HepG2 (cell line): ENCODE measurements around the gene ZMYND19. TPM values are rescaled to one million over a fixed set of nuclear protein-coding genes. Genes with fewer than 3 reads are reported as not detected.

Experiments
- ATAC-seq: fragments of 200-7000 bp; cut with Tn5 transposase; 3 replicates; pipeline ENCODE4 v1.9.1; 2020; ENCODE audit warnings: mild to moderate bottlenecking, moderate library complexity
- BruUV-seq: library from RNA; stranded (reverse); fragments of 400-500 nt; replicated peaks from 2 replicates; lab custom pipeline; 2021; lab: Mats Ljungman, UMichigan
- CTCF ChIA-PET: fragments of 300-600 bp; formaldehyde crosslinking; extraction: SDS; loops from one replicate; lab custom pipeline; 2021; ENCODE audit warnings: low total read pairs, inconsistent platforms, low intra/inter-chr PET ratio; lab: Yijun Ruan, JAX
- POLR2A ChIA-PET: fragments of 350-600 bp; sonication (Branson Sonifier 250); formaldehyde crosslinking; loops from one replicate; lab custom pipeline; 2020; ENCODE audit warnings: antibody characterized with exemption, inconsistent platforms; lab: Yijun Ruan, JAX
- DNase-seq: peaks from one replicate; pipeline ENCODE4 v3.0.0-alpha.2; 2015; ENCODE audit warnings: low spot score
- FAIRE-seq: peaks from 3 replicates; lab custom pipeline; 2011; peaks lifted over from hg19 to GRCh38; lab: Jason Lieb, UNC
- H2AFZ ChIP-seq: one replicate; pipeline ENCODE4 v1.6.1; 2011; ENCODE audit warnings: low read length, inconsistent platforms
- H3K27ac ChIP-seq: fragments of 300-600 bp; 3 replicates; pipeline ENCODE4 v1.8.0; 2011; ENCODE audit warnings: mixed run types, mild to moderate bottlenecking, mixed read lengths, low read length, inconsistent platforms; ENCODE audit not compliant: insufficient read depth; ENCODE audit errors: extremely low read length
- H3K27me3 ChIP-seq, 2 experiments: fragments of 200-600 bp in 1 of 2; 2 replicates in 1 of 2; 3 replicates in 1 of 2; pipeline versions ENCODE4 v1.6.0 to v1.8.0; 2011; ENCODE audit warnings: low read length in 2 of 2, mild to moderate bottlenecking in 2 of 2, moderate library complexity in 2 of 2, inconsistent platforms in 1 of 2; ENCODE audit not compliant: insufficient read depth in 2 of 2, control insufficient read depth in 1 of 2
- H3K36me3 ChIP-seq, 2 experiments: fragments of 200-600 bp in 1 of 2; replicated peaks in 1 of 2; 2 replicates in 1 of 2; 3 replicates in 1 of 2; pipeline versions ENCODE4 v1.5.1 to v1.8.0; 2011; ENCODE audit warnings: low read length in 2 of 2, inconsistent platforms in 1 of 2; ENCODE audit not compliant: insufficient read depth in 2 of 2, control insufficient read depth in 1 of 2
- H3K4me1 ChIP-seq: 2 replicates; pipeline ENCODE4 v1.5.1; 2012; ENCODE audit warnings: low read length, inconsistent platforms; ENCODE audit not compliant: insufficient read depth
- H3K4me2 ChIP-seq: 2 replicates; pipeline ENCODE4 v1.6.0; 2011; ENCODE audit warnings: low read depth, low read length, inconsistent platforms
- H3K4me3 ChIP-seq, 3 experiments: fragments of 200-600 bp in 1 of 3; sonication (generic), shearing (Covaris generic) in 1 of 3; replicated peaks in 1 of 3; 2 replicates each; pipeline ENCODE4 v1.5.1; 2011 to 2016; ENCODE audit warnings: low read length in 3 of 3, inconsistent platforms in 2 of 3, low read depth in 2 of 3, mild to moderate bottlenecking in 2 of 3, control low read depth in 1 of 3, mixed read lengths in 1 of 3; ENCODE audit not compliant: insufficient read depth in 1 of 3
- H3K79me2 ChIP-seq: one replicate; pipeline ENCODE4 v1.6.1; 2011; ENCODE audit warnings: low read length, inconsistent platforms; ENCODE audit not compliant: insufficient read depth
- H3K9ac ChIP-seq: 2 replicates; pipeline ENCODE4 v1.6.0; 2011; ENCODE audit warnings: mild to moderate bottlenecking, low read depth, low read length, inconsistent platforms; ENCODE audit not compliant: insufficient read depth
- H3K9me3 ChIP-seq: 2 replicates; pipeline ENCODE4 v1.5.1; 2012; ENCODE audit warnings: mild to moderate bottlenecking, low read length
- H4K20me1 ChIP-seq: 2 replicates; pipeline ENCODE4 v1.6.0; 2011; ENCODE audit warnings: inconsistent platforms, mild to moderate bottlenecking, low read length, moderate library complexity; ENCODE audit not compliant: insufficient read depth
- ATF4 ChIP-seq, 2 experiments: fragments of 450-650 bp in 1 of 2; sonication (generic) in 1 of 2; formaldehyde crosslinking; IDR thresholded peaks; 2 replicates each; pipeline versions ENCODE4 v1.5.0 to v1.8.0; 2020 to 2022; ENCODE audit warnings: mild to moderate bottlenecking in 1 of 2, missing genetic modification reagents in 1 of 2
- CEBPB ChIP-seq: IDR thresholded peaks from 2 replicates; pipeline ENCODE4 v1.6.1; 2011; ENCODE audit warnings: low read depth, low read length, improper control_type of control experiment, borderline replicate concordance
- CEBPG ChIP-seq: IDR thresholded peaks from 2 replicates; pipeline ENCODE4 v1.6.1; 2016
- SAFB2 ChIP-seq: sonication (generic); formaldehyde crosslinking; IDR thresholded peaks from 2 replicates; pipeline ENCODE4 v1.5.1; 2020; ENCODE audit warnings: missing genetic modification reagents, low read depth, mild to moderate bottlenecking, borderline replicate concordance
- SP5 ChIP-seq: IDR thresholded peaks from 2 replicates; pipeline ENCODE4 v1.6.1; 2016; ENCODE audit warnings: low read depth, borderline replicate concordance
- ZFY ChIP-seq: sonication (generic); formaldehyde crosslinking; IDR thresholded peaks from 2 replicates; pipeline ENCODE4 v1.4.0; 2020; ENCODE audit warnings: missing genetic modification reagents
- ZNF235 ChIP-seq: sonication (generic); formaldehyde crosslinking; IDR thresholded peaks from 2 replicates; pipeline ENCODE4 v1.8.1; 2023; ENCODE audit warnings: mild to moderate bottlenecking, missing genetic modification reagents, borderline replicate concordance
- ZNF317 ChIP-seq: sonication (generic); formaldehyde crosslinking; IDR thresholded peaks from 2 replicates; pipeline ENCODE4 v1.5.0; 2020; ENCODE audit warnings: mild to moderate bottlenecking, missing genetic modification reagents
- WGBS: methylation state at CpG from one replicate; pipeline ENCODE4 v1.1.6; 2017; ENCODE audit warnings: low lambda C conversion rate; 5-methylcytosine and 5-hydroxymethylcytosine counted together
- in situ Hi-C: cut with HindIII; loops from 2 replicates; pipeline ENCODE4 v1.10.0; 2017; ENCODE audit warnings: low pct_unique_long_range_greater_than_20kb; ENCODE audit not compliant: extremely low pct_ligation_motif_present
- intact Hi-C: fragments of 100-400 bp; cut with micrococcal nuclease; formaldehyde crosslinking; loops from one replicate; pipeline ENCODE4 v1.10.0; 2022; ENCODE audit not compliant: unreplicated experiment
- polyA plus RNA-seq, 8 experiments: library from polyadenylated mRNA; depleted of rRNA in 3 of 8; stranded (reverse) in 7 of 8; unstranded in 1 of 8; fragments of >200 nt; fragmentation: Illumina TruSeq in 4 of 8; extraction: Trizol in 4 of 8; gene quantifications; 2 replicates each; pipeline versions ENCODE4 v1.2.1 to v1.2.3, GENCODE V29; 2011 to 2016; ENCODE audit warnings: low read depth in 4 of 8, missing spikeins in 1 of 8, mixed read lengths in 1 of 8; ENCODE audit not compliant: insufficient read depth in 1 of 8
- total RNA-seq, 5 experiments: library from RNA; depleted of rRNA; stranded (reverse); fragments of >200 nt; fragmentation: Illumina TruSeq; extraction: Trizol; gene quantifications; 2 replicates each; pipeline ENCODE4 v1.2.3, GENCODE V29; 2016; ENCODE audit warnings: low read depth in 1 of 5
- TF ChIP-seq, protein P1 (sequence below): sonication (generic); formaldehyde crosslinking; IDR thresholded peaks from 2 replicates; pipeline ENCODE4 v1.4.0; 2020; ENCODE audit warnings: missing genetic modification reagents, mild to moderate bottlenecking, borderline replicate concordance
- TF ChIP-seq, protein P2 (sequence below): IDR thresholded peaks from 2 replicates; pipeline ENCODE4 v1.6.1; 2018; ENCODE audit warnings: missing genetic modification reagents

The ZMYND19 gene
- total and polyA plus RNA-seq, 2 of the 13 experiments (the other 11 are each of a cell fraction or from before 2014, with no cell fraction given), result 21.3 to 38.7 TPM

GRCh38 chr9:137547687-137548543 lies 42.4 kb downstream of the ZMYND19 start:
- H4K20me1 ChIP-seq, result peaks cover 4% of the 10 kb centered on the region; the same call in 1 of the 2 replicates
- H3K27ac ChIP-seq, result no peak overlapping the region
- no peak for DNase-seq
- intact Hi-C loops (no loop called here), in situ Hi-C loops (no loop called here)
- peaks cover 10% of the 10 kb centered on the region; the same call in 1 of the 2 replicates for H3K9me3 ChIP-seq
- 81% methylated on average over 18 of the region's 23 CpGs for WGBS
- no peak for TF ChIP-seq SP5 (CRISPR knock-in tag)
- TF ChIP-seq CEBPG (CRISPR knock-in tag), result 0 out of 2 replicates have a peak, but pooled peaks have one; percentile 11
- TF ChIP-seq ZNF317 (CRISPR knock-in tag), result no peak
- TF ChIP-seq, protein P1, sequence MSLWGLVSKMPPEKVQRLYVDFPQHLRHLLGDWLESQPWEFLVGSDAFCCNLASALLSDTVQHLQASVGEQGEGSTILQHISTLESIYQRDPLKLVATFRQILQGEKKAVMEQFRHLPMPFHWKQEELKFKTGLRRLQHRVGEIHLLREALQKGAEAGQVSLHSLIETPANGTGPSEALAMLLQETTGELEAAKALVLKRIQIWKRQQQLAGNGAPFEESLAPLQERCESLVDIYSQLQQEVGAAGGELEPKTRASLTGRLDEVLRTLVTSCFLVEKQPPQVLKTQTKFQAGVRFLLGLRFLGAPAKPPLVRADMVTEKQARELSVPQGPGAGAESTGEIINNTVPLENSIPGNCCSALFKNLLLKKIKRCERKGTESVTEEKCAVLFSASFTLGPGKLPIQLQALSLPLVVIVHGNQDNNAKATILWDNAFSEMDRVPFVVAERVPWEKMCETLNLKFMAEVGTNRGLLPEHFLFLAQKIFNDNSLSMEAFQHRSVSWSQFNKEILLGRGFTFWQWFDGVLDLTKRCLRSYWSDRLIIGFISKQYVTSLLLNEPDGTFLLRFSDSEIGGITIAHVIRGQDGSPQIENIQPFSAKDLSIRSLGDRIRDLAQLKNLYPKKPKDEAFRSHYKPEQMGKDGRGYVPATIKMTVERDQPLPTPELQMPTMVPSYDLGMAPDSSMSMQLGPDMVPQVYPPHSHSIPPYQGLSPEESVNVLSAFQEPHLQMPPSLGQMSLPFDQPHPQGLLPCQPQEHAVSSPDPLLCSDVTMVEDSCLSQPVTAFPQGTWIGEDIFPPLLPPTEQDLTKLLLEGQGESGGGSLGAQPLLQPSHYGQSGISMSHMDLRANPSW (CRISPR knock-in tag), result no peak
- TF ChIP-seq ZFY (CRISPR knock-in tag), result no peak
- TF ChIP-seq, protein P2, sequence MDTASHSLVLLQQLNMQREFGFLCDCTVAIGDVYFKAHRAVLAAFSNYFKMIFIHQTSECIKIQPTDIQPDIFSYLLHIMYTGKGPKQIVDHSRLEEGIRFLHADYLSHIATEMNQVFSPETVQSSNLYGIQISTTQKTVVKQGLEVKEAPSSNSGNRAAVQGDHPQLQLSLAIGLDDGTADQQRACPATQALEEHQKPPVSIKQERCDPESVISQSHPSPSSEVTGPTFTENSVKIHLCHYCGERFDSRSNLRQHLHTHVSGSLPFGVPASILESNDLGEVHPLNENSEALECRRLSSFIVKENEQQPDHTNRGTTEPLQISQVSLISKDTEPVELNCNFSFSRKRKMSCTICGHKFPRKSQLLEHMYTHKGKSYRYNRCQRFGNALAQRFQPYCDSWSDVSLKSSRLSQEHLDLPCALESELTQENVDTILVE, result no peak
- TF ChIP-seq SAFB2 (CRISPR knock-in tag), result no peak
- 0 out of 4 replicates have a peak, but pooled peaks of 1 of the 2 experiments have one; percentile 18 for TF ChIP-seq ATF4 (CRISPR knock-in tag; IDR thresholded peaks at IDR 0.05)
- TF ChIP-seq CEBPB, result peak; percentile 54; the same call in 1 of the 2 replicates
- TF ChIP-seq ZNF235 (CRISPR knock-in tag), result no peak
- no peak overlapping the region for H3K4me2 ChIP-seq
- H3K36me3 ChIP-seq, result no peaks in the 10 kb centered on the region
- peaks cover 17% of the 10 kb centered on the region for H3K4me1 ChIP-seq
- peaks cover 0 to 2% of the 10 kb centered on the region in 2 experiments; a peak in 2 of 5 replicates for H3K27me3 ChIP-seq
- ChIA-PET POLR2A (no interaction called here), CTCF (no interaction called here)
- no peak overlapping the region for H2AFZ ChIP-seq
- FAIRE-seq, result no peak
- no peak overlapping the region for H3K9ac ChIP-seq
- no peak for ATAC-seq
- H3K4me3 ChIP-seq, result no peak overlapping the region
- peaks cover 2% of the 10 kb centered on the region for H3K79me2 ChIP-seq
- BruUV-seq, result no TSS peak
